GM13976 (cell line): Measurements from ENCODE around the gene ST3GAL3.

Experiments used
- DNase-seq: peaks from one replicate; pipeline ENCODE4 v3.0.0; 2012; ENCODE audit warnings: low spot score
- in situ Hi-C: fragments of 300-500 bp; cut with MboI; formaldehyde crosslinking; loops from one replicate; pipeline ENCODE4 v1.12.0; 2022; ENCODE audit warnings: low sequenced_read_pairs, mixed read lengths, inconsistent platforms; ENCODE audit not compliant: unreplicated experiment
- TF ChIP-seq, protein P1 (sequence below): IDR thresholded peaks from 2 replicates; pipeline ENCODE4 v1.5.1; 2012; ENCODE audit warnings: borderline replicate concordance, mild to moderate bottlenecking; ENCODE audit not compliant: insufficient read depth; ENCODE audit errors: extremely low read depth, missing control alignments, control extremely low read depth

Gene ST3GAL3

DNA sequence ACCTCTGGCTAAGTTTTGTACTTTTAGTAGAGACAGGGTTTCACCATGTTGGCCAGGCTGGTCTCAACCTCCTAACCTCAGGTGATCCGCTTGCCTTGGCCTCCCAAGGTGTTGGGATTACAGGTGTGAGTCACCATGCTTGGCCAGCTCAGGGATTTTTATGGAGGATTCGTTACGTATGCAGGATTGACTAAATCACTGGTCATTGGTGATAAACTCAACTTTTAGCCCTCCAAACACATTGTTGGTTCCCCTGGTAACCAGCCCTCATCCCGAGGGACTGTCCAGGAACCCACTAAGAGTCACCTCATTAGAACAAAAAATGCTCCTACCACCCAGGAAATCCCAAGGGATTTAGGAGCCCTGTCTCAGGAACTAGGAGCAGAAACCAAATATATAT lies 40.4 kb downstream of the ST3GAL3 start:
- in situ Hi-C loops = no loop called here
- TF ChIP-seq, protein P1, sequence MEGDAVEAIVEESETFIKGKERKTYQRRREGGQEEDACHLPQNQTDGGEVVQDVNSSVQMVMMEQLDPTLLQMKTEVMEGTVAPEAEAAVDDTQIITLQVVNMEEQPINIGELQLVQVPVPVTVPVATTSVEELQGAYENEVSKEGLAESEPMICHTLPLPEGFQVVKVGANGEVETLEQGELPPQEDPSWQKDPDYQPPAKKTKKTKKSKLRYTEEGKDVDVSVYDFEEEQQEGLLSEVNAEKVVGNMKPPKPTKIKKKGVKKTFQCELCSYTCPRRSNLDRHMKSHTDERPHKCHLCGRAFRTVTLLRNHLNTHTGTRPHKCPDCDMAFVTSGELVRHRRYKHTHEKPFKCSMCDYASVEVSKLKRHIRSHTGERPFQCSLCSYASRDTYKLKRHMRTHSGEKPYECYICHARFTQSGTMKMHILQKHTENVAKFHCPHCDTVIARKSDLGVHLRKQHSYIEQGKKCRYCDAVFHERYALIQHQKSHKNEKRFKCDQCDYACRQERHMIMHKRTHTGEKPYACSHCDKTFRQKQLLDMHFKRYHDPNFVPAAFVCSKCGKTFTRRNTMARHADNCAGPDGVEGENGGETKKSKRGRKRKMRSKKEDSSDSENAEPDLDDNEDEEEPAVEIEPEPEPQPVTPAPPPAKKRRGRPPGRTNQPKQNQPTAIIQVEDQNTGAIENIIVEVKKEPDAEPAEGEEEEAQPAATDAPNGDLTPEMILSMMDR = no peak
- no peak for DNase-seq

DNA sequence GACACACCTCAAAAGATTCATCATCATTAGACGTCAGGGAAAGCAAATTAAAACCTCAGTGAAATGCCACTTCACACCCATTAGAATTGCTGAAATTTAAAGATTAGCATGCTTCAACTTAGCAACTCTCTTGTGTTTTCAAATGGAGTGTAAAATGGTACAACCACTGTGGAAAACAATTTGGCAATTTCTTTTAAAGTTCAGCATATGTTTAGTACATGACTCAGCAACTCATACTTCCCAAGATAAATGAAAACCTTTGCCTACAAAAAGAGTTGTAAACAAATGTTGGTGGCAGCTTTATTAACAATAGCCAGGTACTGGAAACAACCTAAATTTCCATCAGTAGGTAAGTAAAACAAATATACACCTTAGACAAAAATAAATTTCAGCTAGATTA lies 42.7 kb downstream of the ST3GAL3 start:
- DNase-seq = no peak
- in situ Hi-C loops = no loop called here
- TF ChIP-seq, protein P1 = no peak

DNA sequence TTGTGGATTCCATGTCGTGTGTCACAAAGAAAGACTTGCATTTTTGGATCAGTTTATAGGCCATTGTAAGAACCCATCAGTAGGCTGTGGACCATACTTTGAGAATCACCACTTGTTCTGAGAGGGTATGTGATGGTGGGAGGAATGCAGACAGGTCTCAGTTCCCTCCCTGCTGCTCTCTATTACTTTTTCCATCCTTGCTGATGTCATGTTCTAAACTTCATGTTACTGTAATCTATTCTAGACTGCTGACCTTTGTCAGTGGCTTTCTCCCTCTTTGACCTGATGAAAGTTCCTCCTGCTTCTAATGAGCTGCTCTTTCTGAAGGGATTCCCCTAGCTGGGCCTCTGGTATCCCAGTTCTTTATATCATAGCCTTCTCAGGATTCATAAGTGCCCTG lies 46.1 kb downstream of the ST3GAL3 start:
- peak; percentile 43 for DNase-seq
- in situ Hi-C loops = no loop called here

DNA sequence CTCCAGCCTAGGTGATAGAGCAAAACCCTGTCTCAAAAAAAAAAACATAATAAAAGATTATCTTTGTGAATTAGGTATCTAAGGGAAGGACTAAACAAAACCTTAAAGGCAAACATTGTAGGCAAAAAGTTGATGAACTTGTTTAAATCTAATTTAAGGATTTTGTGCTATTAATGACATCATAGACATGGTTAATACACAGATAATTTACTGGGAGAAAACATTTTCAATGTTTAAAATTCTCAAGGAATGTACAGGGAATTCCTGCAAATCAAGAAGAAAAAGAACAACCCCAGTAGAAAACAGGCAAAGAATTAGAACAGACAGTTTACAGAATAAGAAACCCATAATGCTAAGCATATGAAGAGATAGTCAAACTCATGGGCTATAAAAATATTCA lies 47.6 kb downstream of the ST3GAL3 start:
- in situ Hi-C loops = no loop called here
- TF ChIP-seq, protein P1 = no peak

More for the DNA sequence above, 46.1 kb downstream of the ST3GAL3 start:
- TF ChIP-seq, protein P1 = no peak

DNA sequence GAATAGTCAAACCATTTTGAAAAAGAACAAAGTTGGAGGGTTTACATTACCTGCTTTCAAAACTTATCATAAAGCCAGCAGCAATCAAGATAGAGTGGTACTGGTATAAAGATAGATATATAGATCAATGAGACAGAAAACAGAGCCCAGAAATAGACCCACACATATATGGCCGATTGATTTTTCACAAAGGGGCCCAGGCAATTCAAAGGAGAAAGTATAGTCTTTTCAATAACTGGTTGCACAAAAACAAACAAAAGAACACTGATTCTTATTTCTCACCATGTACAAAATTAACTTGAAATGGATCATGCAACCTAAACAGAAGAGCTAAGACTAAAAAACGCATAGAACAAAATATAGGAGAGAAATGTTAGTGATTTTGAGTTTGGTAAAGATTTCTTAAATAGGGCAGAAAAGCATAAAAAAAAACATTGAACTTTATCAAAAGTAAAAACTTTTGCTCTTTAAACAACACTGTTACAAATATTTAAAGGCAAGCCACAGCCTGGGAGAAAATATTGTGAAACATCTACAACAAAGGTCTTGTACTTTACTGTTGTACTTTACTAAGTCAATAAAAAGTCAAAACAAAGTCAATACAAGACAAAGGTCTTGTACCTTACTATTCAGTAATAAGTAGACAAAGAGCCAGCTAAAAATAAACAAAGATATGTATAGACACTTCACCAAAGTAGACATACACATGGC lies 50.2 kb downstream of the ST3GAL3 start:
- TF ChIP-seq, protein P1 = no peak
- in situ Hi-C loops = no loop called here
- no peak for DNase-seq

More for the DNA sequence above, 47.6 kb downstream of the ST3GAL3 start:
- DNase-seq = no peak

DNA sequence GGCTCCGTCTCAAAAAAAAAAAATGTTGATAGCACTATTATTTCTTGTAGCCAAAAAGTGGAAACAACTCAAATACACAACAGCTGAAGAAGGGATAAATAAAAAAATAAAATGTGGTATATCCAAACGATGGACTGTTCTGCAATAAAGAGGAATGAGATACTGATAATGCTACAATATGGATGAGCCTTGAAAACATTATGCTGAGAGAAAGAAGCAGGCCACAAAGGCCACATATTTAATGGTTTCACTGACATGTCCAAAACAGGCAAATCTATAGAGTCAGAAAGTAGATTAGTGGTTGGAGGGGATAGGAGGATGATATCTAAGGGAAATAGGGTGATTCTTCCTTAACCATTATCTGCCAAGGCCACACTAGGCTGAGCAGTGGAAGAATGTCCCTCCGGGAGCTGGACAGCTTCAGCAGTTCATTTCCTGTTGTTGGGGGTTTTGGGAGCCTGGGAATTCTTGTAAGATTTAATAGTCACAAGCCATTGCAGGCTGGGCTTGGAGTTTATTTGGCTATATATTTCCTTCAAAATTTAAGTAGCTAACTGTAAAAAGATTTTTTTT lies 53.5 kb downstream of the ST3GAL3 start:
- TF ChIP-seq, protein P1 = no peak
- in situ Hi-C loops = loop anchor here (10.0 kb wide), 1 partner anchor 174 kb away; the partner anchor contains the start of gene ARTN
- DNase-seq = no peak

DNA sequence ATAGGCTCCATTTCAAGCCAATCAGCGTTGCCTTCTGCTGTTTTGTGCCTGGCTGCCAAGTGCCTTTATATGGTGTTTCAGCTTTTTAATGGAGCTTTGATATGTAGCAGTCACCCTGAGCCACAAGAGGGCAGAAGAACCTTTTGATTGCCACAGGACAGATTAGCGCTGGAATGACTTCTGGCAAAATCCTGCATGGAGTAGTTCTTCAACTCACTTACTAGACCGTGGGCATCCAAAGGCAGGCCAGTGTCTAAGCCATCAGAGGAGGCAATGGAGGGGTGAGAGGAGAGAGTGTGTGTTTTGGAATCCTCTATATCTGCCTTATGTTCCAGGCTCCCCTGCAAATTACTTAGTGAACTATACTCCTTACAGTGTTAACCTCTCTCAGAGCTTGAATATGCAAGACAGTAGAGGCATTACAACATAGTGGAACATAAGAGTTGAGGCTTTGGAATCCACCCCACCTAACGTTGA lies 56.2 kb downstream of the ST3GAL3 start:
- TF ChIP-seq, protein P1 = peak; percentile 74
- in situ Hi-C loops = loop anchor here (10.0 kb wide), 1 partner anchor 171 kb away; the partner anchor contains the start of gene ARTN
- peak; percentile 68 for DNase-seq
